GM12892 (cell line): ENCODE data around the gene ALDH1A1.

ENCODE experiments used
- POLR2A ChIP-seq: IDR thresholded peaks from 2 replicates; pipeline ENCODE4 v1.6.1; 2011; ENCODE audit warnings: low read depth, low read length, control low read depth
- POLR2AphosphoS5 ChIP-seq: IDR thresholded peaks from 2 replicates; pipeline ENCODE4 v1.6.1; 2011; ENCODE audit warnings: low read depth, low read length, control low read depth
- TAF1 ChIP-seq: IDR thresholded peaks from 2 replicates; pipeline ENCODE4 v1.6.1; 2011; ENCODE audit warnings: low read depth, mild to moderate bottlenecking, control low read depth, low read length, borderline replicate concordance

GRCh38 chr9:72906810-72907209, 46.0 kb downstream of the ALDH1A1 start:
- TF ChIP-seq POLR2A (no peak), TAF1 (no peak), POLR2AphosphoS5 (no peak)
